SH-SY5Y (cell line): ENCODE measurements around the gene MAG.

Experiments
- GATA2 ChIP-seq: IDR thresholded peaks from 2 replicates; pipeline ENCODE4 v1.6.1; 2011; ENCODE audit warnings: mild to moderate bottlenecking, low read depth, low read length
- GATA3 ChIP-seq: IDR thresholded peaks from 2 replicates; pipeline ENCODE4 v1.6.1; 2011; ENCODE audit warnings: low read depth, mild to moderate bottlenecking, low read length, moderate library complexity

GRCh38 chr19:35352448-35353304 is 60.7 kb downstream of the MAG start:
- TF ChIP-seq GATA3 (no peak), GATA2 (no peak)
